MM.1S (cell line): Measurements from ENCODE around the gene C14orf132.

ENCODE experiments used
- CTCF ChIP-seq: fragments of 300-600 bp; sonication (generic); IDR thresholded peaks from 2 replicates; pipeline ENCODE4 v1.5.1; 2016; ENCODE audit warnings: antibody characterized with exemption, low read length, mixed read lengths
- EZH2 ChIP-seq: fragments of 300-600 bp; sonication (generic); optimal IDR thresholded peaks from 2 replicates; pipeline ENCODE3; 2017; ENCODE audit warnings: low read depth, mild to moderate bottlenecking, antibody characterized with exemption, low read length, mixed read lengths

GRCh38 chr14:96121660-96122395, 82.7 kb downstream of the C14orf132 start:
- TF ChIP-seq EZH2 (no peak), CTCF (no peak)
